Inflammatory macrophage (primary cell): ENCODE results near the gene KLHL30.

ENCODE experiments used
- DNase-seq, 2 donors: peaks; one replicate each; pipeline ENCODE4 v3.0.0-alpha.2; 2020 to 2022
- total RNA-seq, 18 experiments: gene quantifications; one replicate each; lab custom pipeline; 2026; ENCODE audit warnings: mixed read lengths in 6 of 18, inconsistent platforms in 2 of 18; lab: John Stamatoyannopoulos, UW

Gene KLHL30
- 0 to 3.6 (median 1.1) reads per million in 18 experiments for total RNA-seq

DNA sequence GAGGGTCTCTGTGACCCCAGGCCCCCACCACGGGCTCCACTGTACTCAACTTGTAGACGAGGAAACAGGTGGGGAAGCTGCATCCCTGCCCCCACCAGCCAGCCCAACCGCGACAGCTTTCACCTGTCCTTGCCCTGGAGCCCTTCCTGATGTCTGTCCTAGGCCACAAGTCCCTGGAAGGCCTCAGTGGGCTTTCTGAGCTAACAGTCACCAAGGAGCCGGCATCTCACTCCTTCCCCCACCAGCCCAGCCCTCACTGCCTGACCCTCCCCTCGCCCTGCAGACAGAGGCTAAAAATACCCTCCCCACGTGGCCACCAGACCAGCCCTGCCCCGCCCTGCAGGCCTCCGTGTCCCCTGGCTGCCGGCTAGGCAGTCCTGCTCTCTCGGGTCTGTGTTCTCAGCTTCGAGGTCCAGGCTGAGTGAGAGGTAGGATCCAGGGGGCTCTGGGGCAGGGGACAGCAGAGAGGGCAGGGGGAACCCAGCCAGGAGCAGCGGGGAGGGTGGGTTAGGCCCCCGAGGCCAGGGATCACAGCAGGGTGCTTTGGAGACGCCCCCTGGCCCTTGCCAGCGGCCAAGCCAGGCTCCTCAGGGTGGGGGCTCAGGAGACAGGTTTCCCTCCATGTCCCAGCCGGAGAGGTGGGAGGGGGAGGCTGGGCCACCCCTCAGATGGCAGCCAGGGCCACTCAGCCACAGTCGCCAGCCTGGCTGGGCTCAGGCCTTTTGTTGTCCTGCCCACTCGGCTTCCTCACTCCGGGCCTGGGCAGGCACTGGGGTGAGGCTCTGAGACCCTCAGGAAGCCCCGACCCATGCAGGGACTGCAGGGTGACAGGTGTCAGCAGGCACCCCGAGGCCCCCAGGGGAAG, at the start of gene KLHL30:
Gene KLHL30 (plus strand): TSS at position 338 of the 865 bp plus-strand sequence. CDS start 2,087 bp downstream, outside the sequence.
- DNase-seq: no peak

DNA sequence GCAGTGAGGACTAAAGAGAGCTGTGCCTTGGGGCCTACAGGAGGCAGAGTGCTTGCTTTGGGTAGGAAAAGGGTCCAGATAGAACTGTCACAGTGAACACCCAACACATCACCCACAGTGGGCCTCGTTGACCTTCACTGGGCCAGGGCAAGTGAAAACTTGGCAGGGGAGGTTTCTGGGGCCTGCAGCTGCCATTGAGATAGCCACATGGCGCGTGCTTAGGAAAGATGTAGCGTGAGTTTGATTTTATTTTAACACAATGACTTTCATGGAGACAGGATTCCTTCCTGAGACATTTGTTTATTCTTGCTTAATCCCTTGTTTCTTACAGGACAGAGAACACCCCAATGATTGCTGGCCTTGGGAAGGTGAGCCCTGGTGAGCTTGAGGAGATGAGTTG, 47.6 kb upstream of the KLHL30 start:
- no peak for DNase-seq

- DNase-seq: no peak
Measured at GRCh38 chr2:238091436-238092060, 46.9 kb upstream of the KLHL30 start.

- no peak for DNase-seq
Measured at GRCh38 chr2:238092486-238093035, 45.9 kb upstream of the KLHL30 start.

GRCh38 chr2:238093181-238094140, 45.0 kb upstream of the KLHL30 start:
- no peak for DNase-seq

DNA sequence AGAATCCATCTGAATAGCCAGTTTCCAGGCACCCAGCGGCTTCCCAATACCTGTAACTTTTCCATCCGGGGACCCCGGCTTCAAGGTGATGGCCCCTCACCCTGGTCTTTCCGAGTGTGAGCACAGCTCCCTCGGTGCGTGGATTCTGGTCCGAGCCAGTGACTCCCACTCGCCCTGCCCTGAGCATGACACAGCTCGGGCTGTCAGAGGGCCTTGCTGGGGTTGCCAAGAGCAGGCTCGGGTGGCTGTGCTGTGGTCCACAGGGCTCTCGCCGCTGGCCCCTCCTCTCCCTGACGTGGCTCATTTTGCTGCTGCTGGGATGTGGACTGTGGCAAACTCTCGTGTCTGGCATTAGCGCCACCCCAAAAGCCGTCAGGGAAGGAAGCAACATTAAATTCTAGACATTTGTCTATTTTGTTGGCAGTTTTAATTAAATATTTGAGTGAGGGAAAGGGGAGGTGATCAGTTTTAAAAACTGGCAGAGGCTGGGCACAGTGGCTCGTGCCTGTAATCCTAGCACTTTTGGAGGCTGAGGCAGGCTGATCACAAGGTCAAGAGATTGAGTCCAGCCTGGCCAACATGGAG, 43.9 kb upstream of the KLHL30 start:
- no peak for DNase-seq

DNA sequence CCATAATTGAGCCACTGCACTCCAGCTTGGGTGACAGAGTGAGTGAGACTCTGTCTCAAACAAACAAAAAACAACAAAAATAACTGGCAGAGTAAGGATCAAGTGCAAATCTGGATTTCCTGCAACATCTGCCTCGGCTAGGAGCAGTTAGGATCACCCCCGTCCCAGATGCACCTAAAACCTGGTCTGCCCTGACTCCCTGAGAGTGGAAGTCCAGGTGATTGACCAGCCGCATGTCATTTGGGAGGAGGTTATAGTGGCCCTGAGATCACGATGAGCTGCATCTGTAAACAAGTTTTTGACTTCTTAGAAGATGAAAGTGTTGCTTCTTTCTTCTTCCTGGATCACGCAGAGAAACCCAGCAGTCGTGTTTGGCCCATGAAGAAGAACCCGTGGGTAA, 43.3 kb upstream of the KLHL30 start:
- DNase-seq: no peak

- DNase-seq: no peak
Measured at GRCh38 chr2:238096311-238097011, 42.0 kb upstream of the KLHL30 start.

DNA sequence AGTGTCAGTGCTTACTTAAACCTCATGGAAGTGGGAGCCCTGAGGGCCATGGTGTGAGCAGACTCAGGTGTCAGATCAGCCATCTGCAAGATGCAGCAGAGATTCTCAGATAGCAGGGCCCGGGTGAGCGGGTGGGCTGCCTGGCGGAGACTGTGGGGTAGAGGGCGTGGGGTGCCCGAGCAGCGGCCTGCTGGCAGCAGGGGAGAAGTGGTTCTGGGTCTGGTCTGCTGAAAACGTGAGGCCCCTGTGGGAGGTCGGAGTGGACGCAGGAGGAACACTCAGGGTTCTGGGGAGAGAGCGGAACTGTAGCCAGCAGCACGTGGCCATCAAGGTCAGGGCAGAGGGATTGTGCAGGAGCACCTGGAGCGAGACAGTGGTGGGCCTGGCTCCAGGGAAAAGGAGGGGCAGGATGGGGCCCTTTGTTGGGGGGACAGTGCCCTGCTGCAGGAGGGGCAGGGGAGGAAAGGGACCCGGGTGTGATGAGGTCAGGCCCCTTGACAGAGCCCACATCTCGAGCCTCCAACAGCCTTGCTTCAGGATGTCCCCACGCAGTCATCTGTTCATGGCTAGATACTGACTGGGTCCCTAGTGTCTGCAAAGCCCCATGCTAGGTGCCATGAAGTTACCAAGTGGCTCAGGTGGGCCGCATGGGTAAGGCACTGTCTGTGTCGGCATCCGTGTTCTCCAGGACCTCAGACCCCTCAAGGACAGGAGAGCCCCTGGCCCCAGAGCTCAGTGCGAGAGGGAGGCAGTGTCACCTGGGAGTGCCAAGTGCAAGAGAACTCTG, 41.1 kb upstream of the KLHL30 start:
- no peak for DNase-seq

- peak; percentile 24 to 78 for DNase-seq
Measured at GRCh38 chr2:238097988-238098871, 40.2 kb upstream of the KLHL30 start.

DNA sequence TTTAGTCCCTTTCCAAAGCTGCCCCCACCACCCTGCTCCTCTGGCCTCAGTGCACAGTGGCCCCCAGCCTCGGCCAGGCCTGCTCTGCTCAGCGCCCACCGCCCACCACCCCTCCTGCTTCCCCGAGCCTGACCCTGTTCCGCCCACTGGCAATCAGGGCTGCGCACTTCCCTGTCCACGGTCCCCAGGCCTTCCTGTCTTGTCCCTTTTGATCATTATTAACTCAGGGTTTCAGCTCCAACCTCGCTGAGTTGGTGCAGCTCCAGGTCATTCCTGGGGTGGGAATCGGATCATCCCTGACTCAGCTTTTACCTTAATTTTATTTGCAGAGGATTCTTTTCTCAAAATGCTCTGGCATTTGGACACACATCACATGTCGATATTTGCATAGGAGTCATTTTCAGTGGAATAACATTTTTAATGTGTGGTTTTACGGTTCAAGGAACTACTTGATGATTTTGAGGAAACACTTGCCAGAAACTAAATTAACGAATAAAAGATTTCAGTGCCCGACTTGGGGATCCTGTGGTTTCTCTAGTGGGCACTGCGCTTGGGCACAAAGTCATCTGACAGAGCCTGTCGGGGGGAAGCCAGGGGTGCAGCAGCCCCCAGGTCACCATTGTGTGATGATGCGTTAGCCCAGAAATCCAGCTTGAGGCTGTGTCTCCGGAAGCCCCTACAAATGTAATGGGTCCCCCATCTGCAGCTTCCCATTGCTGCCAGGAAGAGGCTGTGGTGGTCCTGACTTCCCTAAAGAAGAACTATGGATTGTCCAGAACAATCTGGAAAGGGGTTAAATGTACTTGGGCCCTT, 39.4 kb upstream of the KLHL30 start:
- peak; percentile 68 to 76 for DNase-seq

- no peak for DNase-seq
Measured at GRCh38 chr2:238099714-238100048, 38.8 kb upstream of the KLHL30 start.

DNA sequence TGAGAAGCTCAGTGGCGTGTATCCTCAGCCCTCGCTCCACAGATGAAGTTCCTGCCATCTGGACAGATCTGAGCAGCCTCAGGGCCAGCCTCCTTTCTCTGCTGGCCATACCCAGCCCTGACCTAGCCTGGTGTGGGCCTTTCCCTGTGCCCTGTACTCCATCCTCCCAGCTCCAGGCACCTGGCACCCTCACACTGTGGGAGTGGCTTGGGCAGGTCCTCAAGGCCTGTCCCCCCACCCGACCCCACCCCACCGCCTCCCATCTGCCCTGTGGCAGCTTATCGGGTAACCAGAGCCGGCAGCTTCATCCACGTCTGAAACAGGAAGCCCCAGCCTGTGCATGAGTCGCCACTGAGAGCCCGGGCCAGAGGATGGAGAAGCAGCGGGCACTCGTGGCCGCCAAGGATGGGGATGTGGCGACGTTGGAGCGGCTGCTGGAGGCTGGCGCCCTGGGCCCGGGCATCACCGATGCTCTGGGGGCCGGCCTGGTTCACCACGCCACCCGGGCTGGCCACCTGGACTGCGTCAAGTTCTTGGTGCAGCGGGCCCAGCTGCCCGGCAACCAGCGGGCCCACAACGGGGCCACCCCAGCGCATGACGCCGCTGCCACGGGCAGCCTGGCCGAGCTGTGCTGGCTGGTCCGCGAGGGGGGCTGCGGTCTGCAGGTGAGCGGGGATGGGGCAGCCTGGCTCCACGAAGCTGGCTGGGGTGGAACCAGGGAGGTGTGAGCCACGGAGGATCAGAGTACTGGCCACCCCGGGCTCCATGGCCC, 38.2 kb upstream of the KLHL30 start, which contains the start of gene ESPNL:
Gene ESPNL (plus strand): TSS at position 292 of the 772 bp plus-strand sequence. CDS start 80 bp downstream, at position 372.
- DNase-seq: peak; percentile 45 to 50

DNA sequence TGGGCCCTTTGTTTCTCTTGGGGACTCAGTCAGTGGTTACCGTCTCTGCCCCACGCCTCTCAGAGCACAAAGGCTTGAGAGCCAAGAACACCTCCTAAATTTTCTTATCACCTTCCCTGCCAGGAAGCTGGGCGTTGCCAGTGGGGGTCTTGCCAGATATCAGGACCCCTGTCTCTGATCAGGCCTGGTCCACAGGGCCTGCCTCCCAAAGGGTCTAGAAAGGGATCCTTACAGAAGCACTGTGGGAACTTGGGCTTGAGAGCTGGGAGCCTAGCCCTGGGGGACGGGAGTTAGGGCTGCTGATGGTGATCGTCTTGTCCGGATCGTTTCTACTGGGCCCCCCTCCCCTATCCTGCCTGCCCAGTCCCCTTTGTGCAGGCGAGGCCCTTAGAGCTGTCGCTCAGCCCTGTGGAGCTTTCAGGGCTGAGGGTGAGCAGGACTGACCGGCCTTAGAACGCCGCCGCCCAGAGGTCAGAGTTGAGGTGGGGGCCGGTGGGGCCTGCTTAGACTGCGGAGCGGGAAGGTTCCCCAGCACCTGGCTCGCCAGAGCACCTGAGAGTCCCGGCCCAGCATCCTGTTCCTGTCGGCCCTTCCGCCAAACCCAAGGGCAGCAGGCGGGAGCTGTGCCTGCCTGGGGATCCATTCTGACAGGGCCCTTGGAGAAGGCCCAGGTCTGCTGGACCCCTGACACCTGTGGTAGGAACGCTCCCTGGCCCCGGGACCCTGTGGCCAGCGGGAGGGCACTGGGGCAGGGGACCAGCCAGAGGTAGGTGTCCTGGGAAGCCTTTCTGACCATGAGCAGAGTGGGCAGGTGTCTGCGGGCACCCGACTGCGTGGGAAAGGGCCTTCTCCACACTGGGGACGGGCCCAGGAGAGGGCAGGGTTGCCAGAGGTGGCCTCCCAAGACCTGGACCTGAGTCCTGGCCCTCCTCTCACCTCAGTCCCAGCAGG, 37.4 kb upstream of the KLHL30 start:
- DNase-seq: no peak

GRCh38 chr2:238101891-238102841, 36.3 kb upstream of the KLHL30 start:
- no peak for DNase-seq
